Inflammatory macrophage treated with lipopolysaccharide for 1 hour (primary cell): ENCODE data around the gene CTIF.
"Not testable (repeated sequence)": the region's sequence is repeated elsewhere in the genome, so short reads cannot be mapped to it uniquely, and the experiment has no call there.

Source experiments
- DNase-seq, 2 donors: peaks; one replicate each; pipeline ENCODE4 v3.0.0-alpha.2; 2020 to 2022

The CTIF gene

DNA sequence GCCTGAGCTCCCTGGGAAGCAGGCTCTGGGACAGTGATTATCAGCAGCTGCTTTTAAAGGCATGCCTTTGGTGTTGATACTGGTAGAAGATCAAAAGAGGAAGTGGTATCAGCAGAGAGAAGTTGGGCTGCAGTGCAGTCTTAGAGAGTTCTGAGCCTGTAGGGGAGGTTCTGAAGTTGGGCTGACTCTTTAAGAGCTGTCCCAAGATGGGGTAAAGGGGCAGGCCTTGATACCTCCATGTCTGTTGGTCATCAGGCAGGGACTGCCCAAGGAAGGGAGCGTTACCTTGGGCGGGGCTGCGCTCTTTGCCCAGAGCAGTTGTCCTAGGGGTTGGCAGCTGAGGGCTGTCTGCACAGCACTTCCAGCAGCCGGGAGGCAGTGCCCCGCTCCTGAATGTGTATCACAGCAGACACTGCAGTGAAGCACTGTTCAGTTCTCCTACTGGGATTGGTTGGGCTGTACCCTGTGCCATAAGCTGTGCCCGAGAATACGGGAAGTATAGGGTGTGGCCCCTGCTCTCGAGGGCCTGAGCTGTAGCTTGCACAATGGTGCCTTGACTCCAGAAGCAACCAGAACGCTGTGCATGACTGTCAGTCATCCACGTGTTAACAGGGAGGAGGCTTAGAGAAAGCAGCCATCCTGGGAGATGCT lies 177.0 kb downstream of the CTIF start:
- peak; percentile 83 to 94 for DNase-seq

GRCh38 chr18:48717227-48717626 lies 178.4 kb downstream of the CTIF start:
- DNase-seq = not testable (repeated sequence)

DNA sequence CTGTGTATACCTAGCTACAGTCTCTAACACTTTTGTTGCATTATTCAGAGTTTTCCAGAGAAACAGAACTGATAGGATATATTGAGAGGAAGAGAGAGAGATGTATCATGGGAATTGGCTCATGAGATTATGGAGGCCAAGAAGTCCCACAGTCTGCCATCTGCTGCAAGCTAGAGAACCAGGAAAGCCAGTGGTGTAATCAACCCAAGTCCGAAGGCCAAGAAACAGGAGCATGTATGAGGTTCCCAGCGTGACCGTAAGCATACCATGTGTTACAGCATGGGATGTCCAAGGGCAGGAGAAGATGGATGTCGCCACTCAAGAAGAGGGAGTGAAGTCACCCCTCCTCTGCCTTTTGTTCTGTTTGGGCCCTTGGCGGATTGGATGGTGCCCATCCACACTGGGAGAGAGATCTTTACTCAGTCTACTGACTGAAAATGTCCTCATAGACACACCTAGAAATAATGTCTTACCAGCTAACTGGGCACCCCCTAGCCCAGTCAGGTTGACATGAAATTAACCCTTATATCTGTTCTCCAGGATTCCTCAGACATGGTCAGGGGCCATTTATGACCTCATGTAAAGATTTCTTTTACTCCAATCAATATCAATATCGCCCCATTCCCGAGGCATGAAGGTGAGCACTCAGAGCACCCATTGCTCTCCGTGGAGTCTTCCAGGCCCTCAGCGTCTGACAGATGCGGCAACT lies 179.6 kb downstream of the CTIF start:
- no peak for DNase-seq

GRCh38 chr18:48719388-48719787 lies 180.6 kb downstream of the CTIF start:
- DNase-seq = no peak

DNA sequence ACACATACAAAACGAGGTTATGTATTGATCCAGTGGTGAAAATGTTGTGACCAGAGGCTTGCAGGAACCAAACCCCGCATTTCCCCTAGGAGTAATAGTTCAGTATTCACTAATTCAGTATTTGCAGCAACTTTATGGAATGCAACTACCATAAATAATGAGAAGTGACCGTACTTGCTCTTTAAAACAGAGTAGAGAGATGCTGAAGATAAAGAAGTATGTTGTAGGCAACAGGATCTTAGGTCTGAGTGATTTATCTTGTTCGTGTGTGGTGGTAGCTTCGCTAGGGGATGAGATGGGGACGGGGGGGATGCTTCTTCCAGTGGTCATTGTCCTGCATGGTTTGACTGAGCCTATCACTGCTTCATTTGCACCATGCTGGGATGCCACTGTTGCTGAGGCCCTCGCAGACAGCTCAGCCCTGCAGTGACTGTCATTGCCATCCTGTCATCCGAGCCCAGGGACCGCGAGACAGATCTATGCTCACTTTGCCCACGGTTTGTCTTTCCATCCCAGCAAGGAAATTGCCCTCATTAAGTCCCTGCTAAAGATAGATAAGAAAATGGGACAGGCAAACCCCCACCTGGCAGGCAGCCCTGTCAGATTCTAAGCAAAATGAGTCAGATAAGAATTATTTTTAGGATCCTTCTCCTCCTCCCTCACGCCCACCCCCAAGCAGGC lies 181.3 kb downstream of the CTIF start:
- no peak for DNase-seq

GRCh38 chr18:48720655-48721025 lies 181.8 kb downstream of the CTIF start:
- no peak for DNase-seq

GRCh38 chr18:48721312-48721711 lies 182.5 kb downstream of the CTIF start:
- no peak for DNase-seq

GRCh38 chr18:48723016-48723415 lies 184.2 kb downstream of the CTIF start:
- no peak for DNase-seq

- no peak for DNase-seq
Measured at GRCh38 chr18:48723837-48724236, 185.0 kb downstream of the CTIF start.

DNA sequence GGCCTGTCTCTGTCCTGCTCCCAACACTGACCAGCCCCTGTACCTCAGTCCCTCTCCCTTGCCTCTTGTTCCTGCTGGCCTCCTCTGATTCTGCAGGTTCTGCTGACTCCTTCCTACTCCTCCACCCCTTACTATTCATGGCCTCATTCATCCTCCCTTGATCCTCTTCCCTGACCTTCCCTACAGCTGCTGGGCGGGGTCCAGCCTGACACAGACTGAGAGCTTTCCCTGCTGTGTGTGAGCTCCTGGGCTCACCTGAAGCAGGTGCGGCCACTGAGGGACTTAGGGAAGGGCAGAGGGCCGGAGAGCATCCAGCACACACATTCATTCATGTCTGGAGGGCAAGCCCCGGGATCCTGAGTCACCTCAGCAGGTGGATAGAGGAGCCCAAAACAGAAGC lies 185.6 kb downstream of the CTIF start:
- DNase-seq = no peak

GRCh38 chr18:48724939-48725338 lies 186.1 kb downstream of the CTIF start:
- no peak for DNase-seq

DNA sequence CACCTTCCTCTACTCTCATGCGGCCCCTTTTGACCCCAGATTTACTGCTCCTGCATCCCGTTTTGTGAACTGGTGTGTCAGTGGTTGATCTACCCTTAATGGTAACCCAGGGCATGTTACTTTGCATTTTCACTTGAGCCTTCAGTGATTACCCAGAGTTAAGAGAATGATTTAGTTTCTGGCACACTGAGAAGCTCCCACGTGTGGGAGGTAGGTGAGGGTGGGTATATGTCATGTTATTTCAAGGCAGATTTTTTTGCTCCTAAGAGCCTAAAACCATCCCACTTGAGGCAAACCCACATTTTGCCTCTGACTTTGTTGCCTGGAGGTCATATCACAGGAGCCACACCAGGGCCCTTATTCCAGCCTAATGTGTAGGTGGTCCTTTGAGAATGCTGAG lies 186.7 kb downstream of the CTIF start:
- DNase-seq = no peak

DNA sequence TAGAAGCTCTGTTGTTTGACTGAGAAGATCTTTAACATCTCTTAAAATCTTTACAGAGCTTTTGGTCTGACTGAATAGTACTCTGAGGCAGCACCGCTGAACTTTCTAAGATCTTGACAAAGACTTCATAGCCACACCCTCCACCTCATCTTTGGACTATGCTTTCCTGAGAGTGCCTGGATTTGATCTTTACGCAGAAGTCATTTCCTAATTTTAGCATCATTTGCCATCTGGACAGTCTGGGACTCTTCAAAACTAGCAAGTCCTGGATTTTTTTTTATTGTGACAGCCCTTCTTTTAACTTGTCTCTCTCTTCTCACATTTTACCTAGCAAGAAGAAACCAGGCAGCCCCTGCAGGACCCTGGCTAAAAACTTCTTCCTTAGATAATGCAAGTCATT lies 188.8 kb downstream of the CTIF start:
- DNase-seq = peak in 1 of 2 donors; percentile 34

- peak; percentile 18 to 78 for DNase-seq
Measured at GRCh38 chr18:48728204-48728833, 189.5 kb downstream of the CTIF start.

DNA sequence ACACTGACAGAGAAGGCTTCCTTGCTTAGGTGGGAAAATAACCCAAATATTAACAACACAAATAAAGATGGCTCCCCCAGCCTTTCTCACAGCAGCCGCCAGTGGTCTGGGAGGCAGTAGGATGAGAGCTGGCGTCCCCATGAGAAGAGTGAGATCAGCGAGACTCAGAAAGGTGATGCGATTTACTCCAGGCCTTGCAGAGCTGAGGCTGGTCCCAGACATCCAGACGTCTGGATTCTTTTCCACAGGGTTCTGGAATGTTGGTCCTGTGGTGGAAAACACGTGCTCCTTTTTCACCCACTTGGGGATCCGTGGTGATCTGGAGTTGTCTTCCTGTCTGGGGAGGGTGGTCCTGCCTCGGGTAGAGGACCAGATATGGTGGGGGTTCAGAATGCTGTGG lies 190.6 kb downstream of the CTIF start:
- DNase-seq = no peak

DNA sequence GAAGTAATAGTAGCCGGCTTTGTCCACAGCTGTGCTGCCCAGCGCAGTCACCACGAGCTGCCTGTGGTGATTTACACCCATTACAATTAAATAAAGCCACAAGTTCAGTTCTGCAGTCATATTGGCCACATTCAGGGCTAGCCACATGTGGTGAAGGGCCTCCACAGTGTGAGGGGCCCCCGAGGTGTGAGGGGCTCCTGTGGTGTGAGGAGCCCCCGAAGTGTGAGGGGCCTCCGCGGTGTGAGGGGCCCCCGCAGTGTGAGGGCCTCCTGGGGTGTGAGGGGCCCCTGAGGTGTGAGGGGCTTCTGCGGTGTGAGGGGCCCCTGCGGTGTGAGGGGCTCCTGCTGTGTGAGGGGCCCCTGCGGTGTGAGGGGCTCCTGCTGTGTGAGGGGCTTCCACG lies 191.2 kb downstream of the CTIF start:
- no peak for DNase-seq

DNA sequence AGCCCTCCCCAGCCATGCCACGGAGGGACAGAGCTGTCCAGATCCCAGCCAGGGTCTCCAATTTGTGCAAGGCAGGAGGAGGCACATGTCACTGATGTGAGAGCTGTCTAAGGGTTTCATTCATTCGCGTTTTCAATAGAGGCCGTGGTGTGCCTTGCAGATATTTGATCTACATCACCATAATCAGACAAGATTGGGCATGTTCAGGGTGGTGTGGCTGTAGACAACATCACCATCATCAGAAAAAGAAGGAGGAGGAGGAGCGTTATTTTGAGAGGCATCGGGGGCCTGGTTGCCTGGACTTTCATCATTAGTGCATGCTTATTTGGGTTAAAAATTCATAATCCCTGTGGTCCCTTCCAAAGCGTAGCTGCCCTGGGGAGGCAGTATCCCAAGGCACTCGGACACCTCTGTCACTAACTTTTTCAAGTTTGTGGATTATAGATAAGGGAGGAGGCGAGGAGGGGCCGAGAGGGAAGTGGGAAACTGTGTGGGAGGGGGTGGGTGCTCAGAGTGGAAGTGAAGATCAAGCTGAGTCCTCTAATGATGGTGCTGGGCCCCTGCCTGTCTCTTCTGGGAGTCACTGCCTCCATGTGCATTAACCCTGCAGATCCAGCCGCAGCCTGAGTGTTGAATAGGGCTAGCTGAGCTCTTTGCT lies 194.1 kb downstream of the CTIF start:
- peak in 1 of 2 donors; percentile 20 for DNase-seq

GRCh38 chr18:48733643-48734253 lies 194.9 kb downstream of the CTIF start:
- no peak for DNase-seq

GRCh38 chr18:48734460-48734859 lies 195.6 kb downstream of the CTIF start:
- DNase-seq = no peak

GRCh38 chr18:48735080-48735676 lies 196.3 kb downstream of the CTIF start:
- DNase-seq = no peak

DNA sequence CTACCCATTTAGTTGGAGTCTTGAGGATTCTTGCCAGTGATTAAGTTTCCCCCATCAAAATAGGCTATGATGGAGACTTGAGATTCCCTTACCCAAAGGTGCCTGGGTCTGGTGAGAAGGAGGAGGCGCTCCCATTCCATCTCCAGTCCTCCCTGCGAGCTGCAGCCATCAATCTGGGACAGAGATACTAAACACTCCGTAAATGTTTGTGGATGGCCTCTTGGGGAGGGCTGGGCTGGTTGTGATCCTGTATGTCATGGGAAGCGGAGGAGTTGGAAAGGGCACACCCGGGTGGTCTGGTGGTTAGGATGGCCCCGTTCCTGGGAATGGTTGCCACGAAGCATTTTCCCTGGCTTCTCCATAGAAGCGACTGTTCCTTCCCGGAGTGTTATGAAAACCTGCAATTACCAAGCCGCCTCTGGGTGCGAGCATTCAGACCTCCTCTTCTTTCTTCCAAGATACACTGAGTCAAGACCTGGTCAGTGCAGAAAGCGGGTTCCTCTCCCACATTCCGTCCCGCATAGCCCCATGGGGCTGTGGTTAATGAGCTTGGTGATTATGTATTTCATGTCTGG lies 196.9 kb downstream of the CTIF start:
- no peak for DNase-seq
